Stomach smooth muscle (tissue), 2 donors: ENCODE results near the gene RASSF3.
"Not testable (repeated sequence)": the region's sequence is repeated elsewhere in the genome, so short reads cannot be mapped to it uniquely, and the experiment has no call there.

Experiments
- H3K27ac ChIP-seq: one replicate; pipeline ENCODE4 v1.7.0; 2013; ENCODE audit warnings: mild to moderate bottlenecking, low read length, inconsistent platforms
- H3K27me3 ChIP-seq, 2 donors: one replicate each; pipeline ENCODE4 v1.7.0; 2013; ENCODE audit warnings: low read length in 2 of 2; ENCODE audit not compliant: insufficient read depth in 2 of 2, control insufficient read depth in 1 of 2
- H3K36me3 ChIP-seq, 2 donors: one replicate each; pipeline ENCODE4 v1.7.0; 2013; ENCODE audit warnings: low read length in 2 of 2; ENCODE audit not compliant: control insufficient read depth in 2 of 2, insufficient read depth in 2 of 2
- H3K4me1 ChIP-seq: one replicate; pipeline ENCODE4 v1.7.0; 2013; ENCODE audit warnings: low read length; ENCODE audit not compliant: control insufficient read depth, insufficient read depth
- H3K4me3 ChIP-seq, 2 donors: one replicate each; pipeline ENCODE4 v1.7.0; 2013; ENCODE audit warnings: low read length in 2 of 2
- H3K9ac ChIP-seq, 2 donors: one replicate each; pipeline ENCODE4 v1.7.0; 2013; ENCODE audit warnings: low read length in 2 of 2, mild to moderate bottlenecking in 1 of 2
- H3K9me3 ChIP-seq, 2 donors: one replicate each; pipeline ENCODE4 v1.7.0; 2013; ENCODE audit warnings: low read length in 2 of 2; ENCODE audit not compliant: control insufficient read depth in 2 of 2
- donor health status: healthy.
- donor health status: Pancreatic carcinoma.

Gene RASSF3

DNA sequence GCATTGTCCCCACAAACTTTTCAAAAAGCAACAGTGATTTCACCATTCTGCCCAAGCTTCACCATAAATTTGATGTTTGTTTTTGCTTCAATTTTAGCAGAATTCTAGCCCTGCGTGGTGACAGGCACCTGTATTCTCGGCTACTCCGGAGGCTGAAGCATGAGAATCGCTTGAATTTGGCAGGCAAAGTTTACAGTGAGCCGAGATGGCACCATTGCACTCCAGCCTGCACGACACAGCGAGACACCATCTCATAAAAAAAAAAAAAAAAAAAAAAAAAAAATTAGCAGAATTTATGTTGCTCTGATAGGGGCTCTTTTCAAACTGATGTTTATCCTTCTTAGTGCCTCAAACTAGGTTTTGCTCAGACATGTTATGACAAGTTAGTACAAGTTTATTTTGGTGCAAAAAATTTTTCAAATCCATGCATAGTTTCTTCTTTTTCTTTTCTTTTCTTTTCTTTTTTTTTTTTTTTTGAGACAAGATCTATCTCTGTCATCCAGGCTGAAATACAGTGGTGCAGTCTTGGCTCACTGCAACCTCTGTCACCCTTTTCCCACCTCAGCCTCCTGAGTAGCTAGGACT lies 24.3 kb downstream of the RASSF3 start:
- peak overlapping the region; percentile 31 for H3K27ac ChIP-seq
- no peaks in the 10 kb centered on the region for H3K27me3 ChIP-seq
- H3K4me3 ChIP-seq, result no peak overlapping the region
- peaks cover 21% of the 10 kb centered on the region for H3K4me1 ChIP-seq
- no peaks in the 10 kb centered on the region for H3K36me3 ChIP-seq
- no peak overlapping the region for H3K9ac ChIP-seq
- H3K9me3 ChIP-seq, result no peaks in the 10 kb centered on the region

DNA sequence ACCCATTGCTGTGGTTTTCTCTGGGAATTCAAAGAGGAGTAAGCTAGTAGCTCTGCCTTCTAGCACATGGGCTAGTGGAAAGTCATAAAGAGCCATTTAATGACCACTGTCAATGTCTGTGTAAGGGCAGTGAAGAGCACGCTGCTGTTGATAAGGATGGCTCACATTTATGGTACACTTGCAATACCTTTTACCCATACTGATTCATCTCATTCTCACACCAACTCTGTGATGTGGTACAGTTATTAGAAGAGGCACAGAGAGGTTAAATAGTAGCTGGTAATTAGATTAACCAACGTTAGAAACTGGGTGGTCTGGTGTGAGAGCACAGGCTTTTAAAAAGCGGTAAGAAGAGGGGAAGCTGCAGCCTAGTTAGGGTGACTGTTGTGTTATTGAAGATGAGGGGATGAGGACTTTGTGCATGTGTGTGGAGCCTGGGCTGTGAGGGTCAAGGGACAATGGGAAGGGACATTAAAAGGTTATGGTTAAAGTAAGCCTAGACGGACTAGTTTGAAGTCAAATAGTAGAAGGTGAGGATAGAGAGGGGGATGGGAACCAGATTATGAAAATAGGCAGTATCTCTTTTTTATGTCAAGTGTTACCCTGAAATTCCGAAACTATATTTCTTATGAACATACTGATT lies 25.2 kb downstream of the RASSF3 start:
- peak overlapping the region; percentile 31 for H3K27ac ChIP-seq

DNA sequence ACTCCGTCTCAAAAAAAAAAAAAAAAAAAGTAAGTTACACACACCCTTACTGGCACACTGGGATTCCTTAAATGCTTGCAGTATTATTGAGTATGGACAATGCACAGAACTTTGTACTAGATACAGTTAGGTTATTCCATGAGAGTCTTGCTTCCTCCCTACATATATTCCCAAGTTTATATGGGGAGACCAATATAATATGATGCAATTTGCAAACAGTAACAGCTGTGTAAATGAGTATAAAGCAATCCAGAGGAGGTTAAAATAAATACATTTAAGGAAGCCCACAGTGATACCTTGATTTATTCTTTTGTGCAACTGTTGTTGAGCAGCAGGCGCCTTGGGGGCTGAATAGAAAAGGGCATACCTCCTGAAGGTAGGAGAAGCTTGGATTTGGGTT lies 26.6 kb downstream of the RASSF3 start:
- no peak overlapping the region for H3K9ac ChIP-seq
- H3K9me3 ChIP-seq, result no peaks in the 10 kb centered on the region
- no peak overlapping the region for H3K27ac ChIP-seq

More for the DNA sequence above, 25.2 kb downstream of the RASSF3 start:
- no peaks in the 10 kb centered on the region for H3K9me3 ChIP-seq
- H3K4me1 ChIP-seq, result peaks cover 21% of the 10 kb centered on the region
- H3K4me3 ChIP-seq, result no peak overlapping the region
- no peaks in the 10 kb centered on the region for H3K27me3 ChIP-seq
- no peaks in the 10 kb centered on the region for H3K36me3 ChIP-seq
- H3K9ac ChIP-seq, result no peak overlapping the region

GRCh38 chr12:64639466-64639865 lies 29.2 kb downstream of the RASSF3 start:
- Histone ChIP-seq H3K4me1 (peaks cover 9% of the 10 kb centered on the region), H3K36me3 (no peaks in the 10 kb centered on the region), H3K27ac (no peak overlapping the region), H3K9ac (no peak overlapping the region), H3K27me3 (no peaks in the 10 kb centered on the region), H3K9me3 (no peaks in the 10 kb centered on the region), H3K4me3 (no peak overlapping the region)

More for the DNA sequence above, 26.6 kb downstream of the RASSF3 start:
- Histone ChIP-seq H3K36me3 (no peaks in the 10 kb centered on the region), H3K4me3 (no peak overlapping the region), H3K4me1 (peaks cover 16% of the 10 kb centered on the region), H3K27me3 (no peaks in the 10 kb centered on the region)

DNA sequence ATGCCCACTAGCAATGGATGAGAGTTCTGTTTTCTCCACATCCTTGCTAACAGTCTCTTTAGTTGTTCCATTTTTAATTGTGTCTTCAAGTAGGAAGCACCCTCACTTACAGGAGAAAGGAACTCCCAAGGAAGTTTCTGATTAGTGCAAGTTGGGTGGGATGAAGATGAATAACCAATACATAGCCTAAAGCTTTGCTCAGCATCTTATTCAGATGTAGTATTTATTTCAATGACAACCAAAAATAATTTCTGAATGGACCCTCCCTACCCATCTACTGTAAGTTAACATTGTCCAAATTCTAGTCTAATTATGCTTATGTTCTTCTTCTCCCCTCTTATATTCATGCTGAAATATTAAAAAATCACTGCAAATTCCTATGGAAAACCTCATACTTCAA lies 36.0 kb downstream of the RASSF3 start:
- no peak overlapping the region for H3K4me3 ChIP-seq
- peaks cover 27% of the 10 kb centered on the region for H3K4me1 ChIP-seq
- no peak overlapping the region for H3K9ac ChIP-seq
- no peaks in the 10 kb centered on the region for H3K27me3 ChIP-seq
- no peaks in the 10 kb centered on the region for H3K36me3 ChIP-seq
- H3K9me3 ChIP-seq, result no peaks in the 10 kb centered on the region
- H3K27ac ChIP-seq, result no peak overlapping the region

DNA sequence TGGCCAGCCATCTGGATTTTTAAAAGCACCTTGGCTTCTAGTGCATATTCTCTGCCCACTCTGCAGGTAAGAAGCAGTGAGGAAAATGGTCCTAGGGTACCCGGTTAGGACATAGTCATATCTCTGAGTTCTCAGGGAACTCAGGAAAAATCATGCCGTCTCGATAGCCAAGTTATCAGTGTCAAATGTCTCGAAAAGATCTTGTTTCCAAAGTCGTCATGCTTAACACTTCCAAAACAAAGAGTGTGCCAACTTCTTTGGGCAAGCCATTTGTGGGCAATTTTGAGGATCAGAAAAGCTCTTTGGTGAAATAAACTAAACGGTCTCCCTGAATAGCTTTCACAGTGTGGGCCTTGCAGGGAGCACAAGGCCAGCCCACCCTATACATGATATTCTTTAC lies 39.2 kb downstream of the RASSF3 start:
- Histone ChIP-seq H3K27ac (peak overlapping the region; percentile 69), H3K9me3 (no peaks in the 10 kb centered on the region), H3K36me3 (no peaks in the 10 kb centered on the region), H3K9ac (peak overlapping the region in 1 of 2 donors; percentile 29), H3K4me3 (no peak overlapping the region), H3K27me3 (no peaks in the 10 kb centered on the region), H3K4me1 (peaks cover 36% of the 10 kb centered on the region)

DNA sequence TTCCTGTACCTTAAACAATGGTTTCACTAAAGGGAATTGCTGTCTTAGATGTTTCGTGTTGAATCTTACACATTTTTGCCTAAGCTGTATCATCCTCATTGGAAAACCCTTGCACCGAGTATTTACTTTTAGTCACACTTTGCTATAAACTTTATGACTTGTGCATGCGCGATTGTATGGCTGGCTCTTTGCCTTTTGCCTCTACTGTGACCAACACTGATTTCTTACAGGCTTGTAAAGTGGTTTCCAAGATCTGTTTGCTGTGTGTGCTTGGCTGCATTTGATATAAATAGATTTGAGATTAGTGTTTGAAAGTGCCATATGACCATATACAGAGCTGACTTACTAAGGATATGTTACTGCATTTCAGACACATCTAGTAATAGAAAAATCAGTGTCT lies 40.5 kb downstream of the RASSF3 start:
- Histone ChIP-seq H3K36me3 (no peaks in the 10 kb centered on the region), H3K27ac (peak overlapping the region; percentile 69), H3K4me1 (peaks cover 36% of the 10 kb centered on the region), H3K4me3 (peak overlapping the region in 1 of 2 donors; percentile 40), H3K27me3 (no peaks in the 10 kb centered on the region), H3K9ac (no peak overlapping the region), H3K9me3 (no peaks in the 10 kb centered on the region)

GRCh38 chr12:64652346-64652745 lies 42.1 kb downstream of the RASSF3 start:
- H3K27me3 ChIP-seq, result no peaks in the 10 kb centered on the region
- H3K9ac ChIP-seq, result no peak overlapping the region
- no peaks in the 10 kb centered on the region for H3K36me3 ChIP-seq
- H3K27ac ChIP-seq, result no peak overlapping the region
- H3K9me3 ChIP-seq, result no peaks in the 10 kb centered on the region
- no peak overlapping the region for H3K4me3 ChIP-seq
- H3K4me1 ChIP-seq, result peaks cover 39% of the 10 kb centered on the region

GRCh38 chr12:64653123-64653522 lies 42.8 kb downstream of the RASSF3 start:
- H3K9me3 ChIP-seq, result no peaks in the 10 kb centered on the region
- no peak overlapping the region for H3K4me3 ChIP-seq
- H3K4me1 ChIP-seq, result peaks cover 38% of the 10 kb centered on the region
- H3K9ac ChIP-seq, result no peak overlapping the region
- H3K27me3 ChIP-seq, result no peaks in the 10 kb centered on the region
- H3K36me3 ChIP-seq, result no peaks in the 10 kb centered on the region
- H3K27ac ChIP-seq, result peak overlapping the region; percentile 18

GRCh38 chr12:64653907-64654306 lies 43.6 kb downstream of the RASSF3 start:
- H3K4me3 ChIP-seq, H3K9ac ChIP-seq, H3K9me3 ChIP-seq, H3K27me3 ChIP-seq, H3K36me3 ChIP-seq: not testable (repeated sequence)
- Histone ChIP-seq H3K4me1 (peaks cover 40% of the 10 kb centered on the region), H3K27ac (peak overlapping the region; percentile 46)

GRCh38 chr12:64655141-64655540 lies 44.8 kb downstream of the RASSF3 start:
- H3K9ac ChIP-seq, result no peak overlapping the region
- no peak overlapping the region for H3K4me3 ChIP-seq
- H3K27ac ChIP-seq, result no peak overlapping the region

More at GRCh38 chr12:64655141-64655540, 44.8 kb downstream of the RASSF3 start:
- Histone ChIP-seq H3K9me3 (no peaks in the 10 kb centered on the region), H3K36me3 (no peaks in the 10 kb centered on the region), H3K27me3 (no peaks in the 10 kb centered on the region), H3K4me1 (peaks cover 33% of the 10 kb centered on the region)
